ENCODE data around the gene GNAQ. TPM values are rescaled to one million over a fixed set of nuclear protein-coding genes. Genes with fewer than 3 reads are reported as not detected.

The GNAQ gene
- total RNA-seq, 2 experiments from 2014 or later: 17.8 to 18.1 TPM

DNA sequence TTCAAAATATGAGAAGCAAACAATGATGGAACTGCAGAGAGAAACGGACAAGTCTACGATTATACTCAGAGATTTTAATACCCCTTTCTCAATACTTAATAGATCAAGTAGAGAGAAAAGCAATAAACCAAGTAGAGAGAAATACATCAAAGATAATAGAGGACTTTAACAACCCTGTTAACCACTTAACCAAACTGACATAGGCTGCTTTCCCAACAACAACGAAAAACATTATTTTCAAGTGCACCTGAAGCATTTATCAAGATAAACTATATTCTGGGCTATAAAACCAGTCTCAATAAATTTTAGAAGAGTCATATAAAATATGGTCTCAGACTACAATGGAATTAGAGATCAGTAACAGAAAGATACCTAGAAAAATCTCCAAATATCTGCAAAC is 67.4 kb downstream of the GNAQ start:
- ATAC-seq: no peak
- TF ChIP-seq, protein P1, sequence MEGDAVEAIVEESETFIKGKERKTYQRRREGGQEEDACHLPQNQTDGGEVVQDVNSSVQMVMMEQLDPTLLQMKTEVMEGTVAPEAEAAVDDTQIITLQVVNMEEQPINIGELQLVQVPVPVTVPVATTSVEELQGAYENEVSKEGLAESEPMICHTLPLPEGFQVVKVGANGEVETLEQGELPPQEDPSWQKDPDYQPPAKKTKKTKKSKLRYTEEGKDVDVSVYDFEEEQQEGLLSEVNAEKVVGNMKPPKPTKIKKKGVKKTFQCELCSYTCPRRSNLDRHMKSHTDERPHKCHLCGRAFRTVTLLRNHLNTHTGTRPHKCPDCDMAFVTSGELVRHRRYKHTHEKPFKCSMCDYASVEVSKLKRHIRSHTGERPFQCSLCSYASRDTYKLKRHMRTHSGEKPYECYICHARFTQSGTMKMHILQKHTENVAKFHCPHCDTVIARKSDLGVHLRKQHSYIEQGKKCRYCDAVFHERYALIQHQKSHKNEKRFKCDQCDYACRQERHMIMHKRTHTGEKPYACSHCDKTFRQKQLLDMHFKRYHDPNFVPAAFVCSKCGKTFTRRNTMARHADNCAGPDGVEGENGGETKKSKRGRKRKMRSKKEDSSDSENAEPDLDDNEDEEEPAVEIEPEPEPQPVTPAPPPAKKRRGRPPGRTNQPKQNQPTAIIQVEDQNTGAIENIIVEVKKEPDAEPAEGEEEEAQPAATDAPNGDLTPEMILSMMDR (IDR thresholded peaks at IDR 0.05): no peak
- ChIA-PET CTCF (no interaction called here), POLR2A (no interaction called here)
- Mint-ChIP-seq H3K4me3 (no peak overlapping the region), H3K27me3 (no peaks in the 10 kb centered on the region), H3K9me3 (no peaks in the 10 kb centered on the region), H3K27ac (no peak overlapping the region), H3K4me1 (ENCODE audit: low read depth) (peaks cover 49% of the 10 kb centered on the region), H3K36me3 (ENCODE audit: low read depth) (peaks cover 5% of the 10 kb centered on the region)
- DNase-seq: no peak
- intact Hi-C loops (cut with micrococcal nuclease): no loop called here

DNA sequence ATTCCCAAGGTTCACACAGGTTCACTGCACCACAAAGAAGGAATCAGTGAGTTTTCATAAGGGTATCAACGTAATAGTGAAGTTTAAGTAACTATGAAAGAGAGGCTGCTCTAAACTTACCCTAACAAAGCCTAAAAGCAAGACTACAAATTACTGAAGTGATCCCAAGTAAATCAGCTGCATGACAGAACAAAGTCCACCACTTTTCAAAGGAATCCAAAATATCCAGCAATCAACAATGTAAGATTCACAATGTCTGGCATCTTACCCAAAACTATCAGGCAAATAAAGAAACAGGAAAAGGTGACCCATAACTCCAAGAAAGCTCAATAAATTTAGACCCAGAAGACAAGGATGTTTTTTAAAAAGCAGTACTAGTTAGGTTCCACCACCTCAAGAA is 70.1 kb downstream of the GNAQ start:
- H3K27me3 Mint-ChIP-seq: no peaks in the 10 kb centered on the region
- DNase-seq (no peak), ATAC-seq (no peak)
- no peaks in the 10 kb centered on the region for H3K9me3 Mint-ChIP-seq
- POLR2A ChIA-PET: no interaction called here
- H3K4me1 Mint-ChIP-seq (ENCODE audit: low read depth): peaks cover 59% of the 10 kb centered on the region
- intact Hi-C loops (cut with micrococcal nuclease): no loop called here
- H3K4me3 Mint-ChIP-seq: no peak overlapping the region
- CTCF ChIA-PET: interaction anchor here (1.7 kb wide), 1 partner anchor 15 kb away, joined by 4 read pairs; no protein-coding TSS in a partner anchor
- H3K36me3 Mint-ChIP-seq (ENCODE audit: low read depth): peaks cover 5% of the 10 kb centered on the region
- H3K27ac Mint-ChIP-seq: no peak overlapping the region
- TF ChIP-seq, protein P1 (IDR thresholded peaks at IDR 0.05): no peak

DNA sequence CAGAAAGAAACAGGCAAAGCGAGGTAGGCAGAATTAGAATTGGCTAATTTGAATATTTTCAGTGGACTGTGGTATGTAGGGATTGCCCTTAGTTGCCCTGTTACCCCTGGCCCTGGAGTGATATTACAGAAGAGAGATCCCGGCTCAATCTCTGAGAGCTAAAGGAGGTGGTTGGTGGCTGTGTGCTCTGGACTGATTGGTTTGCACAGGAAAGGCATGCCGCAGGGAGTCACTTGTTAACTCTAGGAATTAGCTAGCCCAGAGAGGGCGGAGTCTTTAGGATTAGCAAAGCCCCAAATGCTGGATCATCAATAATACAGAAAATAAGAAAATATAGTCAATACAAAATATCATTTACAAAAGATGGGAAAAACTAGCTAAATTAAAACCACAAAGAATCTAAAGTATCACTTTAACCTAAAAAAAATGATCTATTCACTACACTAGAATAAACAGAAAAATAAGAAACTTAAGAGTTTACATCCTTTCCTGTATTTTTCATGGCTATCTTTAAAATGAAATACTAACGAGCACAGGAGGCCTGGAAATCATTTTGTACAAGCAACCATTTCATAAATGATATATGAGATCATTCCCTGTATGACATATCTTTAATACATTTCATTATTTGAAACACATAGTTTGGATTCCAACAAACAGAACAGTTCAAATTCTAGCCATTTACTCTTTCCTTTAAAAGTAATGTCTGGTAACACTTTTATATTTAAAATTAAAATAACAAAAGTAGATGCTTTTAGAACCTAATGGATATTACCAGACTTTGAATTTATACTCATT is 71.1 kb downstream of the GNAQ start:
- Mint-ChIP-seq H3K27ac (no peak overlapping the region), H3K4me3 (no peak overlapping the region), H3K4me1 (ENCODE audit: low read depth) (peaks cover 56% of the 10 kb centered on the region), H3K9me3 (no peaks in the 10 kb centered on the region), H3K36me3 (ENCODE audit: low read depth) (peaks cover 5% of the 10 kb centered on the region), H3K27me3 (no peaks in the 10 kb centered on the region)
- no peak for ATAC-seq
- intact Hi-C loops (cut with micrococcal nuclease): no loop called here
- ChIA-PET CTCF (interaction anchor here (1.3 to 1.7 kb wide), 3 partner anchors 15 to 75 kb away, joined by 3 to 5 read pairs (median 4); no protein-coding TSS in a partner anchor), POLR2A (no interaction called here)
- no peak for DNase-seq
- TF ChIP-seq, protein P1 (IDR thresholded peaks at IDR 0.05): no peak

DNA sequence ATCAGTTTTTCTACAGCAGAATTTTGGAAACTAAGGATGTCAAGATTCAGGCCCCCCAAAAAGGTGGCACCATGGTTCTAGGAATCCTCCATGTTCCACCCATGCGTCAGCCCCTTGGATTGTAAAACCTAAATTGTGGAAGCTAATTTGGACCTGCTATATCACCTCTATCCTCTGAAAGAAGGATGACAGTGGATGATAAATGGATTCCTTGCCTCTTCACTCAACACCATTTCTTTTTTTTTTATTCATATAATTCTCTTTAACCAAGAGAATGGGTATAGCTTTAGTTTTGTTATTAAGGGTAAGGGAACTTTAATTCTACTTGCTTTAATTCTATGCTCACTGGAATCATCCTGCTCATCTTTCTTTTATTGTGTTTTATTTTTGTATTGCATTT is 71.8 kb downstream of the GNAQ start:
- Mint-ChIP-seq H3K36me3 (ENCODE audit: low read depth) (peaks cover 5% of the 10 kb centered on the region), H3K27me3 (no peaks in the 10 kb centered on the region), H3K4me3 (no peak overlapping the region), H3K4me1 (ENCODE audit: low read depth) (peaks cover 50% of the 10 kb centered on the region), H3K9me3 (no peaks in the 10 kb centered on the region), H3K27ac (no peak overlapping the region)
- ATAC-seq (no peak), DNase-seq (no peak)
- intact Hi-C loops (cut with micrococcal nuclease): no loop called here
- ChIA-PET CTCF (interaction anchor here (0.7 to 1.6 kb wide), 3 partner anchors 16 to 634 kb away, joined by 3 to 5 read pairs (median 3); no protein-coding TSS in a partner anchor), POLR2A (no interaction called here)
- TF ChIP-seq, protein P1 (IDR thresholded peaks at IDR 0.05): no peak

DNA sequence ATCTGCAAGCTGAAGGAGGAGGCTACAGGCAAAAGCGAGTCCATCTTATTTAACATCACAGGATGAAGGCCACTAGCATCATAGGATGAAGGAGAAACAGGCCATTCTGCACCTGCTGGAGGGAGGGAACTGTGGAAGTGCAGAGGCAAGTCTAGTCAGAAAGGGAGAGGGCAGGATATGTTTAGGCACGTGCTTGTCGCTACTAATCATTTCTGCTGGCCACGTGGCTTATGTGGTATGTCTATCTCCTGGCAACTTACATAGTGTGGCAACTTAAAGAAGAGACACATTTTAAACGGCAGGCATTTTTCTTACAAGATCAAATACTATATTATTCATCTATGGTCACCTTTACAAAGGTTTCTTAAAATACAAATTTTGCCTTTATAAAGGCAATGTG is 74.0 kb downstream of the GNAQ start:
- TF ChIP-seq, protein P1 (IDR thresholded peaks at IDR 0.05): no peak
- Mint-ChIP-seq H3K27me3 (no peaks in the 10 kb centered on the region), H3K36me3 (ENCODE audit: low read depth) (peaks cover 2% of the 10 kb centered on the region), H3K9me3 (no peaks in the 10 kb centered on the region), H3K4me1 (ENCODE audit: low read depth) (peaks cover 57% of the 10 kb centered on the region), H3K4me3 (no peak overlapping the region), H3K27ac (no peak overlapping the region)
- intact Hi-C loops (cut with micrococcal nuclease): no loop called here
- ChIA-PET POLR2A (interaction anchor here (0.6 kb wide), 1 partner anchor 13 kb away, joined by 3 read pairs; no protein-coding TSS in a partner anchor), CTCF (interaction anchor here (0.6 to 1.4 kb wide), 2 partner anchors 77 to 240 kb away, joined by 3 to 4 read pairs; no protein-coding TSS in a partner anchor)
- DNase-seq: peak; percentile 21
- ATAC-seq: peak; percentile 24

All from activated CD8-positive, alpha-beta T cell treated with anti-CD3 and anti-CD28 coated beads for 36 hours (primary cell).